Trophoblast cell (in vitro differentiated cells and primary cell): ENCODE results near the gene RSRC2.

Experiments used
- DNase-seq, 2 donors: peaks; one replicate each; pipeline ENCODE4 v3.0.0-alpha.2; 2016
- H2AFZ ChIP-seq: 2 replicates; pipeline ENCODE4 v1.6.1; 2013; ENCODE audit warnings: low read length, moderate library complexity, mild to moderate bottlenecking; ENCODE audit not compliant: insufficient read depth, poor library complexity
- H2AK5ac ChIP-seq: 2 replicates; pipeline ENCODE4 v1.6.1; 2013; ENCODE audit warnings: mild to moderate bottlenecking, low read length
- H2BK120ac ChIP-seq: 2 replicates; pipeline ENCODE4 v1.6.1; 2013; ENCODE audit warnings: low read length, mild to moderate bottlenecking, moderate library complexity; ENCODE audit not compliant: insufficient read depth, poor library complexity
- H2BK12ac ChIP-seq: 2 replicates; pipeline ENCODE4 v1.6.1; 2013; ENCODE audit warnings: mild to moderate bottlenecking, low read length, moderate library complexity
- H2BK5ac ChIP-seq: 2 replicates; pipeline ENCODE4 v1.6.1; 2013; ENCODE audit warnings: low read length, low read depth, moderate library complexity, mild to moderate bottlenecking; ENCODE audit not compliant: poor library complexity
- H3K14ac ChIP-seq: 2 replicates; pipeline ENCODE4 v1.6.1; 2013; ENCODE audit warnings: mild to moderate bottlenecking, low read length
- H3K18ac ChIP-seq: 2 replicates; pipeline ENCODE4 v1.6.1; 2013; ENCODE audit warnings: mild to moderate bottlenecking, low read length
- H3K23ac ChIP-seq: 2 replicates; pipeline ENCODE4 v1.6.1; 2013; ENCODE audit warnings: low read length
- H3K27ac ChIP-seq: 2 replicates; pipeline ENCODE4 v1.5.1; 2013; ENCODE audit warnings: low read depth, mild to moderate bottlenecking, inconsistent platforms, low read length, moderate library complexity
- H3K27me3 ChIP-seq: 2 replicates; pipeline ENCODE4 v1.6.1; 2013; ENCODE audit warnings: inconsistent platforms, mild to moderate bottlenecking, low read length, moderate library complexity; ENCODE audit not compliant: insufficient read depth
- H3K36me3 ChIP-seq, 2 experiments: 1 replicate in 1 of 2; 2 replicates in 1 of 2; pipeline ENCODE4 v1.6.1; 2013; ENCODE audit warnings: low read length in 2 of 2, mild to moderate bottlenecking in 2 of 2, moderate library complexity in 1 of 2; ENCODE audit not compliant: insufficient read depth in 2 of 2, control insufficient read depth in 1 of 2
- H3K4ac ChIP-seq: 2 replicates; pipeline ENCODE4 v1.6.1; 2013; ENCODE audit warnings: low read depth, mild to moderate bottlenecking, low read length, moderate library complexity
- H3K4me1 ChIP-seq, 2 experiments: 1 replicate in 1 of 2; 2 replicates in 1 of 2; pipeline ENCODE4 v1.6.1; 2013; ENCODE audit warnings: low read length in 2 of 2, mild to moderate bottlenecking in 2 of 2, moderate library complexity in 1 of 2; ENCODE audit not compliant: insufficient read depth in 2 of 2, control insufficient read depth in 1 of 2
- H3K4me2 ChIP-seq: 2 replicates; pipeline ENCODE4 v1.6.1; 2013; ENCODE audit warnings: inconsistent platforms, mild to moderate bottlenecking, low read length, moderate library complexity
- H3K4me3 ChIP-seq: 2 replicates; pipeline ENCODE4 v1.5.1; 2013; ENCODE audit warnings: mild to moderate bottlenecking, low read depth, low read length, inconsistent platforms
- H3K79me1 ChIP-seq: one replicate; pipeline ENCODE4 v1.6.1; 2013; ENCODE audit warnings: low read length
- H3K79me2 ChIP-seq: 2 replicates; pipeline ENCODE4 v1.6.1; 2013; ENCODE audit warnings: low read length, mild to moderate bottlenecking; ENCODE audit not compliant: control insufficient read depth, insufficient read depth, poor library complexity
- H3K9ac ChIP-seq: 2 replicates; pipeline ENCODE4 v1.6.1; 2013; ENCODE audit warnings: mild to moderate bottlenecking, low read length
- H3K9me3 ChIP-seq: 2 replicates; pipeline ENCODE4 v1.6.1; 2013; ENCODE audit warnings: low read depth, mild to moderate bottlenecking, control low read depth, inconsistent platforms, low read length; ENCODE audit not compliant: insufficient read depth
- H4K12ac ChIP-seq: 2 replicates; pipeline ENCODE4 v1.6.1; 2013; ENCODE audit warnings: low read depth, mild to moderate bottlenecking, low read length, moderate library complexity
- H4K8ac ChIP-seq: 2 replicates; pipeline ENCODE4 v1.6.1; 2013; ENCODE audit warnings: low read depth, mild to moderate bottlenecking, low read length, moderate library complexity
- H4K91ac ChIP-seq: one replicate; pipeline ENCODE4 v1.6.1; 2013; ENCODE audit warnings: low read depth, mild to moderate bottlenecking, low read length, moderate library complexity
- WGBS: extraction: QIAGEN DNeasy Blood & Tissue Kit; methylation state at CpG from one replicate; pipeline ENCODE4 v1.1.7; 2013; ENCODE audit warnings: missing lambda C conversion rate; ENCODE audit not compliant: insufficient read length, insufficient coverage; ENCODE audit errors: extremely low coverage; 5-methylcytosine and 5-hydroxymethylcytosine counted together

RSRC2 gene

GRCh38 chr12:122527478-122527944 lies 775 bp upstream of the RSRC2 start:
- Histone ChIP-seq H4K91ac (peak overlapping the region; percentile 33), H3K23ac (no peak overlapping the region), H3K14ac (peak overlapping the region; percentile 60), H3K79me1 (peaks cover 10% of the 10 kb centered on the region), H3K27ac (peak overlapping the region; percentile 77), H3K4me2 (peak overlapping the region; percentile 67), H2AFZ (peak overlapping the region; percentile 56), H4K12ac (peak overlapping the region; percentile 76), H3K4me1 (peaks cover 3% of the 10 kb centered on the region in 2 experiments), H2BK12ac (no peak overlapping the region), H2AK5ac (no peak overlapping the region), H3K4me3 (peak overlapping the region; percentile 90), H3K27me3 (no peaks in the 10 kb centered on the region), H3K9me3 (no peaks in the 10 kb centered on the region), H3K79me2 (peaks cover 14% of the 10 kb centered on the region), H3K9ac (peak overlapping the region; percentile 91), H4K8ac (peak overlapping the region; percentile 82), H2BK120ac (peak overlapping the region; percentile 16), H2BK5ac (no peak overlapping the region), H3K36me3 (peaks cover 6% of the 10 kb centered on the region in 2 experiments), H3K4ac (peak overlapping the region; percentile 26), H3K18ac (peak overlapping the region; percentile 50)
- WGBS = no CpG with 5 or more reads among the region's 21 CpGs
- peak in 1 of 2 donors; percentile 43 for DNase-seq

- no peak overlapping the region for H4K12ac ChIP-seq
- no CpG with 5 or more reads among the region's 8 CpGs for WGBS
- peaks cover 10% of the 10 kb centered on the region for H3K79me1 ChIP-seq
- H2BK12ac ChIP-seq = no peak overlapping the region
- no peak overlapping the region for H3K23ac ChIP-seq
- peak overlapping the region; percentile 99 for H3K4ac ChIP-seq
- H2BK120ac ChIP-seq = no peak overlapping the region
- no peak overlapping the region for H4K91ac ChIP-seq
- no peak overlapping the region for H3K18ac ChIP-seq
- H3K14ac ChIP-seq = no peak overlapping the region
- no peak overlapping the region for H3K4me3 ChIP-seq
- H3K27me3 ChIP-seq = no peaks in the 10 kb centered on the region
- peaks cover 17% of the 10 kb centered on the region for H3K79me2 ChIP-seq
- H3K4me2 ChIP-seq = peak overlapping the region; percentile 68
- no peak overlapping the region for H2BK5ac ChIP-seq
- H3K4me1 ChIP-seq = peaks cover 3% of the 10 kb centered on the region in 2 experiments
- H3K9ac ChIP-seq = no peak overlapping the region
- no peak overlapping the region for H3K27ac ChIP-seq
- no peak overlapping the region for H2AK5ac ChIP-seq
- H2AFZ ChIP-seq = no peak overlapping the region
- DNase-seq = no peak
- H3K9me3 ChIP-seq = no peaks in the 10 kb centered on the region
- H3K36me3 ChIP-seq = peaks cover 7 to 18% of the 10 kb centered on the region in 2 experiments
- H4K8ac ChIP-seq = no peak overlapping the region
Observed at GRCh38 chr12:122523846-122524718, 2.7 kb downstream of the RSRC2 start.

DNA sequence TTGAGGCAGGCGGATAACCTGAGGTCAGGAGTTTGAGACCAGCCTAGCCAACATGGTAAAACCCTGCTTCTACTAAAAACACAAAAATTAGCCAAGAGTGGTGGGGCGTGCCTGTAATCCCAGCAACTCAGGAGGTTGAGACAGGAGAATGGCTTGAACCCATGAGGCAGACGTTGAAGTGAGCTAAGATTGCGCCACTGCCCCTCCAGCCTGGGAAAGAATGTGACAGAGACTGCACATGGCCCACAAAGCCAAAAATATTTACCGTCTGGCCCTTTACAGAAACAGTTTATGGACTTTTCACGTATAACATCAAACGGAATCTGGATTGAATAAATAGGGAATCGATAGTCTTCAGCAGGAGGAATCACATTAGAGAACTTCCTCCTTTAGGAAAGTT lies 3.5 kb downstream of the RSRC2 start:
- H3K4me1 ChIP-seq = peaks cover 3% of the 10 kb centered on the region in 2 experiments
- no peak overlapping the region for H2AK5ac ChIP-seq
- no CpG with 5 or more reads among the region's 8 CpGs for WGBS

DNA sequence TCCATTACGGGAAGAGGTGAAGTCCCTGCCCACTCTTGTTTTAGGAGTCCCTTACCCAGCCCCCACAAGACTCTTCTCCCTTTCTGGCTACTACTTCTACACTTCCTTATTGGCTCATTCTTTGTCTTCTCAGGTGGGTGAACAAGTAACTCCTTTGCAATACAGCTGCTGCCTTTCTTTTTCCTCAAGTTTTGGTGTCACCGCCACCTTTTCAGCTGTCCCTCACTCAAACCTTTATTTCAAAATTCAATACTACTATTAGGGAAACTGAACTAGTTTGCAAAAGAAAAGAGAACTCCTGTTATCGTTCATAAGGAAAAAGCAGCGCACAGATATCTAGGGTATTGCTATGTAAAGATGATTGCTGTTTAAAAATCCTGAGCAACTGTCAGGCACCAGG lies 6.1 kb downstream of the RSRC2 start:
- H3K79me1 ChIP-seq = no peaks in the 10 kb centered on the region
- no peak overlapping the region for H3K27ac ChIP-seq
- H3K4ac ChIP-seq = no peak overlapping the region
- no peak for DNase-seq
- H4K8ac ChIP-seq = no peak overlapping the region
- no peak overlapping the region for H3K9ac ChIP-seq
- peaks cover 3% of the 10 kb centered on the region in 2 experiments for H3K4me1 ChIP-seq
- no peak overlapping the region for H4K91ac ChIP-seq
- no peak overlapping the region for H3K14ac ChIP-seq
- no peak overlapping the region for H2AK5ac ChIP-seq
- H3K9me3 ChIP-seq = no peaks in the 10 kb centered on the region
- H4K12ac ChIP-seq = no peak overlapping the region
- no peak overlapping the region for H3K4me3 ChIP-seq
- no peaks in the 10 kb centered on the region for H3K27me3 ChIP-seq
- no peak overlapping the region for H2AFZ ChIP-seq
- peaks cover 7% of the 10 kb centered on the region for H3K79me2 ChIP-seq
- no peak overlapping the region for H2BK5ac ChIP-seq
- H3K36me3 ChIP-seq = peaks cover 20 to 37% of the 10 kb centered on the region in 2 experiments
- no peak overlapping the region for H2BK12ac ChIP-seq
- no peak overlapping the region for H3K23ac ChIP-seq
- no peak overlapping the region for H2BK120ac ChIP-seq
- no peak overlapping the region for H3K4me2 ChIP-seq
- WGBS = no CpG with 5 or more reads among the region's 4 CpGs
- H3K18ac ChIP-seq = no peak overlapping the region

More for the DNA sequence above, 3.5 kb downstream of the RSRC2 start:
- no peak overlapping the region for H2BK5ac ChIP-seq
- no peak overlapping the region for H3K4me2 ChIP-seq
- no peak overlapping the region for H2BK120ac ChIP-seq
- no peak overlapping the region for H3K23ac ChIP-seq
- H3K79me2 ChIP-seq = peaks cover 17% of the 10 kb centered on the region
- peaks cover 7 to 20% of the 10 kb centered on the region in 2 experiments for H3K36me3 ChIP-seq
- no peak overlapping the region for H2AFZ ChIP-seq
- H3K27ac ChIP-seq = no peak overlapping the region
- no peaks in the 10 kb centered on the region for H3K9me3 ChIP-seq
- no peak overlapping the region for H3K18ac ChIP-seq
- H3K14ac ChIP-seq = peak overlapping the region; percentile 44
- no peak overlapping the region for H4K8ac ChIP-seq
- peak overlapping the region; percentile 54 for H4K12ac ChIP-seq
- H3K4ac ChIP-seq = peak overlapping the region; percentile 100
- peaks cover 10% of the 10 kb centered on the region for H3K79me1 ChIP-seq
- H3K9ac ChIP-seq = no peak overlapping the region
- H3K27me3 ChIP-seq = no peaks in the 10 kb centered on the region
- H2BK12ac ChIP-seq = peak overlapping the region; percentile 14
- DNase-seq = peak; percentile 60 to 61
- H4K91ac ChIP-seq = no peak overlapping the region
- no peak overlapping the region for H3K4me3 ChIP-seq
